Measurements from ENCODE around the gene BAG3. TPM values are rescaled to one million over a fixed set of nuclear protein-coding genes. Genes with fewer than 3 reads are reported as not detected.

The BAG3 gene
- total and polyA plus RNA-seq, 2 of the 4 experiments (the other 2 are of a cell fraction): 5.4 to 42.5 TPM

- H2AK5ac ChIP-seq (ENCODE audit: low read depth, low read length): no peak overlapping the region
- H3K9me3 ChIP-seq (ENCODE audit: control insufficient read depth, insufficient read depth, low read length): no peaks in the 10 kb centered on the region
- no peak overlapping the region for H4K91ac ChIP-seq (ENCODE audit: insufficient read depth, low read depth, low read length)
- H2BK20ac ChIP-seq (ENCODE audit: low read depth, low read length): no peak overlapping the region
- no peak overlapping the region for H3K14ac ChIP-seq (replicated peaks; ENCODE audit: low read depth, low read length)
- no peaks in the 10 kb centered on the region for H3K27me3 ChIP-seq (ENCODE audit: control insufficient read depth, insufficient read depth, low read length)
- H3K27ac ChIP-seq (ENCODE audit: insufficient read depth, low read length): no peak overlapping the region
- peaks cover 67% of the 10 kb centered on the region for H4K20me1 ChIP-seq (ENCODE audit: insufficient read depth, low read length)
- H3K9me1 ChIP-seq (ENCODE audit: insufficient read depth, low read length): peaks cover 20% of the 10 kb centered on the region
- H3K4me3 ChIP-seq (ENCODE audit: insufficient read depth, low read depth, low read length): no peak overlapping the region
- no peak overlapping the region for H3K23ac ChIP-seq (ENCODE audit: low read depth, low read length)
- H2AK9ac ChIP-seq (replicated peaks; ENCODE audit: low read depth, low read length, poor library complexity): no peak overlapping the region
- no peak overlapping the region for H2BK120ac ChIP-seq (ENCODE audit: low read depth, low read length)
- H3K36me3 ChIP-seq (ENCODE audit: control insufficient read depth, insufficient read depth, low read length): peaks cover 57% of the 10 kb centered on the region
- no peak overlapping the region for H3K18ac ChIP-seq (ENCODE audit: low read depth, low read length)
- no peak for TF ChIP-seq RFX5 (IDR thresholded peaks at IDR 0.05; ENCODE audit: low read depth, low read length)
- TF ChIP-seq FOS (IDR thresholded peaks at IDR 0.05; ENCODE audit: low read depth, low read length): no peak
- no peak for TF ChIP-seq MAZ (IDR thresholded peaks at IDR 0.05; ENCODE audit: borderline replicate concordance, low read depth, low read length)
- no peak for TF ChIP-seq BHLHE40 (IDR thresholded peaks at IDR 0.05; ENCODE audit: low read depth, low read length)
- no peak for TF ChIP-seq ELK1 (IDR thresholded peaks at IDR 0.05; ENCODE audit: borderline replicate concordance, low read depth, low read length)
- TF ChIP-seq CTCF (conservative IDR thresholded peaks at IDR 0.05; ENCODE audit: low read depth, low read length): no peak
- no peak for TF ChIP-seq CHD1 (IDR thresholded peaks at IDR 0.05; ENCODE audit: low read depth, low read length)
- TF ChIP-seq MXI1 (IDR thresholded peaks at IDR 0.05; ENCODE audit: borderline replicate concordance, low read depth, low read length): no peak
- no peak for TF ChIP-seq RCOR1 (IDR thresholded peaks at IDR 0.05; ENCODE audit: insufficient replicate concordance, low read length)
- no peak for TF ChIP-seq USF2 (IDR thresholded peaks at IDR 0.05; ENCODE audit: low read depth, low read length)
- peaks cover 35 to 79% of the 10 kb centered on the region in 2 experiments for H3K79me1 ChIP-seq (ENCODE audit: low read depth in 1 of 2, low read length in 2 of 2)
- H3K4me2 ChIP-seq (ENCODE audit: low read depth, low read length): no peak overlapping the region
- H3K9ac ChIP-seq (ENCODE audit: low read depth, low read length): no peak overlapping the region
- H3K4ac ChIP-seq (ENCODE audit: low read depth, low read length): no peak overlapping the region
- WGBS, 2 experiments (ENCODE audit: extremely low coverage in 2 of 2, insufficient read length in 1 of 2): 96% methylated on average over 11 of the region's 23 CpGs; no CpG with 5 or more reads in 1 of the 2 experiments
- no peak overlapping the region for H2BK15ac ChIP-seq (ENCODE audit: low read depth, low read length)
- ChIA-PET CTCF (no interaction called here), POLR2A (ENCODE audit: unreplicated experiment) (no interaction called here)
- ATAC-seq (ENCODE audit: low read depth): no peak
- no peak overlapping the region for H4K8ac ChIP-seq (ENCODE audit: low read depth in 2 of 2, low read length in 2 of 2)
- in situ Hi-C loops (cut with MboI; ENCODE audit: low sequenced_read_pairs): no loop called here
- no peak for DNase-seq
- no peak overlapping the region for H4K5ac ChIP-seq (ENCODE audit: low read depth, low read length)
- no TSS peak for BruUV-seq (replicated peaks)
- H2BK5ac ChIP-seq (ENCODE audit: low read depth, low read length, poor library complexity, severe bottlenecking): no peak overlapping the region
- dilution Hi-C loops (cut with HindIII; ENCODE audit: low sequenced_read_pairs, unreplicated experiment): no loop called here
- H2AFZ ChIP-seq (replicated peaks; ENCODE audit: low read length, poor library complexity): no peak overlapping the region
- intact Hi-C loops (cut with micrococcal nuclease): no loop called here
- no peak overlapping the region for H3K56ac ChIP-seq (ENCODE audit: extremely low read depth, insufficient read depth, low read length)
- peaks cover 19% of the 10 kb centered on the region for H3K4me1 ChIP-seq (ENCODE audit: control insufficient read depth, insufficient read depth, low read length)
These were observed 21.1 kb downstream of the BAG3 start for GRCh38 chr10:119672291-119672690.
